BJ (cell line): ENCODE data around the gene EDA. TPM values are rescaled to one million over a fixed set of nuclear protein-coding genes. Genes with fewer than 3 reads are reported as not detected.

Experiments used
- CTCF ChIA-PET: fragments of 350-600 bp; formaldehyde crosslinking; extraction: SDS; loops from one replicate; lab custom pipeline; 2021; ENCODE audit warnings: antibody characterized with exemption, inconsistent platforms; lab: Yijun Ruan, JAX
- POLR2A ChIA-PET: fragments of 300-600 bp; sonication (Branson Sonifier 250); formaldehyde crosslinking; extraction: SDS; loops from one replicate; lab custom pipeline; 2021; ENCODE audit warnings: antibody characterized with exemption; lab: Charles Lee
- DNase-seq: peaks from one replicate; pipeline ENCODE4 v3.0.0-alpha.2; 2011; ENCODE audit warnings: low read depth
- H3K27me3 ChIP-seq: 2 replicates; pipeline ENCODE4 v1.6.0; 2011; ENCODE audit warnings: low read length; ENCODE audit not compliant: control insufficient read depth, insufficient read depth
- H3K36me3 ChIP-seq: 2 replicates; pipeline ENCODE4 v1.5.1; 2011; ENCODE audit warnings: low read length; ENCODE audit not compliant: control insufficient read depth, insufficient read depth
- H3K4me3 ChIP-seq: 2 replicates; pipeline ENCODE4 v1.5.1; 2011; ENCODE audit warnings: low read depth, mild to moderate bottlenecking, control low read depth, low read length
- polyA plus RNA-seq: library from polyadenylated mRNA; depleted of rRNA; stranded (reverse); fragments of >200 nt; gene quantifications from 2 replicates; pipeline ENCODE4 v1.2.3, GENCODE V29; 2011
- TF ChIP-seq, protein P1 (sequence below): IDR thresholded peaks from 2 replicates; pipeline ENCODE4 v1.5.1; 2011; ENCODE audit warnings: low read depth, mild to moderate bottlenecking, control low read depth, inconsistent platforms, low read length, moderate library complexity; ENCODE audit not compliant: insufficient read depth

EDA gene
- polyA plus RNA-seq, 1 experiment = 0.06 TPM

DNA sequence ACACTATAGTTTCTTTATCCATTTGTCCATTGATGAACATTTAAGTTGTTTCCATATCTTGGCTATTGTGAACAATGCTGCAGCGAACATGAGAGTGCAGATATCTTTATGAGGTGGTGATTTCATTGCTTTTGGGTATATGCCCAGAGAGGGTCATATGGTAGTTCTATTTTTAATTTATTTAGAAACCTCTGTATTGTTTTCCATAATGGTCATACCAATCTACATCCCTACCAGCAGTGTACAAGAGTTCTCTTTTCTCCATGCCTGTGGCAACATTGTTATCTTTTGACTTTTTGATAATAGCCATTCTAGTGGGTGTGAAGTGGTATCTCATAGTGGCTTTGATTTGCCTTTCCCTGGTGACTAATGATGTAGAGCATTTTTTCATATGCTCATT is 48.8 kb downstream of the EDA start:
- Histone ChIP-seq H3K36me3 (no peaks in the 10 kb centered on the region), H3K4me3 (no peak overlapping the region), H3K27me3 (no peaks in the 10 kb centered on the region)
- ChIA-PET POLR2A (no interaction called here), CTCF (no interaction called here)
- TF ChIP-seq, protein P1, sequence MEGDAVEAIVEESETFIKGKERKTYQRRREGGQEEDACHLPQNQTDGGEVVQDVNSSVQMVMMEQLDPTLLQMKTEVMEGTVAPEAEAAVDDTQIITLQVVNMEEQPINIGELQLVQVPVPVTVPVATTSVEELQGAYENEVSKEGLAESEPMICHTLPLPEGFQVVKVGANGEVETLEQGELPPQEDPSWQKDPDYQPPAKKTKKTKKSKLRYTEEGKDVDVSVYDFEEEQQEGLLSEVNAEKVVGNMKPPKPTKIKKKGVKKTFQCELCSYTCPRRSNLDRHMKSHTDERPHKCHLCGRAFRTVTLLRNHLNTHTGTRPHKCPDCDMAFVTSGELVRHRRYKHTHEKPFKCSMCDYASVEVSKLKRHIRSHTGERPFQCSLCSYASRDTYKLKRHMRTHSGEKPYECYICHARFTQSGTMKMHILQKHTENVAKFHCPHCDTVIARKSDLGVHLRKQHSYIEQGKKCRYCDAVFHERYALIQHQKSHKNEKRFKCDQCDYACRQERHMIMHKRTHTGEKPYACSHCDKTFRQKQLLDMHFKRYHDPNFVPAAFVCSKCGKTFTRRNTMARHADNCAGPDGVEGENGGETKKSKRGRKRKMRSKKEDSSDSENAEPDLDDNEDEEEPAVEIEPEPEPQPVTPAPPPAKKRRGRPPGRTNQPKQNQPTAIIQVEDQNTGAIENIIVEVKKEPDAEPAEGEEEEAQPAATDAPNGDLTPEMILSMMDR = no peak
- DNase-seq = no peak

DNA sequence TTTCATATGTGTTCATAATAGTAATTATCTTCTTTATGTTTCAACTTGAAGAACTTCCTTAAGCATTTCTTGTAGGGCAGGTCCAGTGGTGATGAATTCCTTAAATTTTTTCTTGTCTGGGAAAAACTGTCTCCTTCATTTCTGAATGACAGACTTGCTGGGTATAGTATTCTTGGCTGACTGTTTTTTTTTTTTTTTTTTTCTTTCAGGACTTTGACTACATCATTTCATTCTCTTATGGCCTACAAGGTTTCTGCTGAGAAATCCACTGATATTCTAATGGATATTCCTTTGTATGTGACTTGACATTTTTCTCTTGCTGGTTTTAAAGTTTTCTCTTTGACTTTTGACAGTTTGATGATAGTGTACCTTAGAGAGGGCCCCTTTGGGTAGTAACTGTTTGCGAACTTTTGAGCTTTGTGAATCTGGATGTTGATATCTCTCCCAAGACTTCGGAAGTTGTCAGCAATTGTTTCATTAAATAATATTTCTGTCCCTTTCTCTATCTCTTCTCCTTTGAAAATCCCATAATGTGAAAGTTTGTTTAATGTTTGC is 54.2 kb downstream of the EDA start:
- DNase-seq = no peak
- CTCF ChIA-PET = no interaction called here
- TF ChIP-seq, protein P1 = no peak
- H3K4me3 ChIP-seq = no peak overlapping the region
- H3K27me3 ChIP-seq = no peaks in the 10 kb centered on the region
- POLR2A ChIA-PET = no interaction called here
- H3K36me3 ChIP-seq = no peaks in the 10 kb centered on the region

DNA sequence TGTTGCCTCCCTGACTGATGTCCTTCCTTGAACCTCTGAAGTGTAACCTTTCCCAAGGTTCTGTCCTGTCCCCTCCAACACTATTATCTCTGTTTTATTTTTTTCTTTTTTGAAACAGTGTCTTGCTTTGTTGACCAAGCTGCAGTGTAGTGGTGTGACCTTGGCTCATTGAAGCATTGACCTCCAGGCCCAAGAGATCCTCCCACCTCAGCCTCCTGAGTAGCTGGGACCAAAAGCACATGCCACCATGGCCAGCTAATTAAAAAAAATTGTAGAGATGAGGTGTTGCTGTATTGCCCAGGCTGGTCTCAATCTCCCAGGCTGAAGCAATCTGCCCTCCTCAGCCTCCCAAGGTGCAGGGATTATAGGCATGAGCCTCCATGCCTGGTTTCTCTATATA is 59.0 kb downstream of the EDA start:
- no peaks in the 10 kb centered on the region for H3K36me3 ChIP-seq
- CTCF ChIA-PET = no interaction called here
- POLR2A ChIA-PET = no interaction called here
- TF ChIP-seq, protein P1 = no peak
- DNase-seq = no peak
- H3K27me3 ChIP-seq = no peaks in the 10 kb centered on the region
- H3K4me3 ChIP-seq = no peak overlapping the region

DNA sequence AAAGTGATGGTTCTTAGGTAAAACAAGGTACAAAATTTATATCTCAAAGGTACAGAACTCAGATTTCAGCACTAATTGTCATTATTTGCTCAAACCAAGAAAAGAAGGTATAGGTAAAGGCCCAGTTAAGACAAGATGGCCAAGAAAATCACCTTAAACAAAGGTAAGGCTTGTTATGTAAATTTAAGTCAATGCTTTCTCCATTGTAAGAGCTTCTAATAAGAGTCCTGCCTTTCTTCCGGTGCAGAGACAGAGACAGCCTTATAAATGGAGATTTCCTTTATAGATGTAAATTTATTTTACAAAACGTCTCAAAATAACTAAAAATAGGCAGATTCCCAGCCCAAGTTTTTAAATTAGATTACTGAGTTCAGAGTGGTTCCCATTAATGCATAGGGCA is 89.9 kb downstream of the EDA start:
- H3K4me3 ChIP-seq = no peak overlapping the region
- TF ChIP-seq, protein P1 = no peak
- CTCF ChIA-PET = no interaction called here
- no peaks in the 10 kb centered on the region for H3K36me3 ChIP-seq
- DNase-seq = no peak
- no peaks in the 10 kb centered on the region for H3K27me3 ChIP-seq
- POLR2A ChIA-PET = no interaction called here

DNA sequence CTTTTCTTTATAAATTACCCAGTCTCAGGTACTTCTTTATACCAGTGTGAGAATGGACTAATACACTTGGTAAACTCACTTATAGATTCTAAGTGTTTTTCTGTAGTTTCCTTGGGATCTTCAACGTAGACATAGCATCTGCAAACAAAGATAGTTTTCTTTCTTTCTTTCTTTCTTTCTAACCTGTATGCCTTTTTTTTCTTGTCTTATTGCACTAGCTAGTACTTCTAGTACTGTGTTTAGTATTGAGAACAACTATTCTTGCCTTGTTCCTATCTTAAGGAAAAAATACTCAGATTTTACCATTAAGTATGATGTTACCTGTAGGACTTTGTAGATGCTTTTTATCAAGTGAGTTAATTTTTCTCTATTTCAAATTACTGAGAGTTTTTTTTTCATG is 102.2 kb downstream of the EDA start:
- Histone ChIP-seq H3K36me3 (no peaks in the 10 kb centered on the region), H3K4me3 (no peak overlapping the region), H3K27me3 (no peaks in the 10 kb centered on the region)
- TF ChIP-seq, protein P1 = no peak
- ChIA-PET POLR2A (no interaction called here), CTCF (no interaction called here)
- no peak for DNase-seq
